GM23248 (cell line): ENCODE measurements around the gene KLKB1.

ENCODE experiments used
- EZH2 ChIP-seq: fragments of 200-600 bp; sonication (generic); IDR thresholded peaks from 2 replicates; pipeline ENCODE4 v1.6.1; 2018; ENCODE audit warnings: antibody characterized with exemption, mild to moderate bottlenecking; ENCODE audit not compliant: insufficient read depth, poor library complexity, severe bottlenecking
- EZH2phosphoT487 ChIP-seq: fragments of 200-600 bp; sonication (generic); IDR thresholded peaks from 2 replicates; pipeline ENCODE4 v1.6.1; 2018; ENCODE audit warnings: antibody characterized with exemption, moderate library complexity, mild to moderate bottlenecking, low read depth; ENCODE audit not compliant: insufficient read depth

DNA sequence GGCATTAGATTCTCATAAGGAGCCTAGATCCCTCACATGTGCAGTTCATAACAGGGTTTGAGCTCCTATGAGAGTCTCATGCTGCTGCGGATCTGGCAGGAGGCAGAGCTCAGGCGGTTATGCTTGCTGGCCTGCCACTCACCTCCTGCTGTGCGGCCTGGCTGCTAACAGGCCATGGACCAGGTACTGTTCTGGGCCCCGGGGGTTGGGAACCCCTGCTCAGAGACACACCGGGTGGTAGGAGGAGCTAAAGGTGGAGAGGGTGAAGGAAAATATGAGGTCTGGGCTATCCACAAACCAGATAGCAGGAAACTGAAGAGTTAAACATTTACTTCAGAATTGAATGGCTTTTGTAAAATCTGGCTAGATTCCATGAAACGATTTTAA is 32.8 kb downstream of the KLKB1 start:
- TF ChIP-seq EZH2 (no peak), EZH2phosphoT487 (no peak)
